ENCODE measurements around the gene CELF4. TPM values are rescaled to one million over a fixed set of nuclear protein-coding genes. Genes with fewer than 3 reads are reported as not detected.

The CELF4 gene
- total RNA-seq, 1 experiment from 2014 or later = not detected

GRCh38 chr18:37222999-37223378 lies 342.6 kb downstream of the CELF4 start:
- BruUV-seq (replicated peaks) = no TSS peak
- H3K4me3 ChIP-seq (ENCODE audit: low read depth in 2 of 2, low read length in 2 of 2) = no peak overlapping the region
- no peaks in the 10 kb centered on the region for H3K4me1 ChIP-seq (ENCODE audit: control insufficient read depth, insufficient read depth, low read length)
- in situ Hi-C loops (cut with HindIII; ENCODE audit: low pct_unique_long_range_greater_than_20kb, low sequenced_read_pairs) = no loop called here
- no peak for TF ChIP-seq SIN3A (IDR thresholded peaks at IDR 0.05; ENCODE audit: borderline replicate concordance, insufficient read depth, low read depth, low read length)
- TF ChIP-seq REST (IDR thresholded peaks at IDR 0.05; ENCODE audit: insufficient read depth in 1 of 2, low read depth in 2 of 2, low read length in 1 of 2) = no peak
- TF ChIP-seq POLR2AphosphoS5 (IDR thresholded peaks at IDR 0.05; ENCODE audit: low read depth, low read length) = no peak
- no peak for TF ChIP-seq CTCF (IDR thresholded peaks at IDR 0.05)
- no peak for TF ChIP-seq TCF7L2 (IDR thresholded peaks at IDR 0.05; ENCODE audit: low read depth, low read length)
- H3K27ac ChIP-seq (ENCODE audit: low read length) = no peak overlapping the region
- intact Hi-C loops (cut with micrococcal nuclease; ENCODE audit: unreplicated experiment) = no loop called here
- ChIA-PET CTCF (no interaction called here), POLR2A (no interaction called here)
- no peak for DNase-seq (ENCODE audit: low read depth, low spot score)
- H3K9me3 ChIP-seq (ENCODE audit: control insufficient read depth, insufficient read depth, low read depth, low read length) = no peaks in the 10 kb centered on the region
- H3K36me3 ChIP-seq (ENCODE audit: control insufficient read depth, insufficient read depth, low read length) = no peaks in the 10 kb centered on the region
- no peaks in the 10 kb centered on the region for H3K27me3 ChIP-seq (ENCODE audit: control insufficient read depth, insufficient read depth, low read length)
- ATAC-seq = no peak

GRCh38 chr18:37222354-37222998 lies 343.1 kb downstream of the CELF4 start:
- TF ChIP-seq POLR2AphosphoS5 (IDR thresholded peaks at IDR 0.05; ENCODE audit: low read depth, low read length) (no peak), TCF7L2 (IDR thresholded peaks at IDR 0.05; ENCODE audit: low read depth, low read length) (no peak), CTCF (IDR thresholded peaks at IDR 0.05) (no peak), REST (IDR thresholded peaks at IDR 0.05; ENCODE audit: insufficient read depth in 1 of 2, low read depth in 2 of 2, low read length in 1 of 2) (no peak), SIN3A (IDR thresholded peaks at IDR 0.05; ENCODE audit: borderline replicate concordance, insufficient read depth, low read depth, low read length) (no peak)
- ATAC-seq (no peak), DNase-seq (ENCODE audit: low read depth, low spot score) (no peak)
- intact Hi-C loops (cut with micrococcal nuclease; ENCODE audit: unreplicated experiment) = no loop called here
- H3K27me3 ChIP-seq (ENCODE audit: control insufficient read depth, insufficient read depth, low read length) = no peaks in the 10 kb centered on the region
- no peaks in the 10 kb centered on the region for H3K4me1 ChIP-seq (ENCODE audit: control insufficient read depth, insufficient read depth, low read length)
- CTCF ChIA-PET = no interaction called here
- POLR2A ChIA-PET = no interaction called here
- in situ Hi-C loops (cut with HindIII; ENCODE audit: low pct_unique_long_range_greater_than_20kb, low sequenced_read_pairs) = no loop called here
- no peak overlapping the region for H3K27ac ChIP-seq (ENCODE audit: low read length)
- no peaks in the 10 kb centered on the region for H3K9me3 ChIP-seq (ENCODE audit: control insufficient read depth, insufficient read depth, low read depth, low read length)
- no peaks in the 10 kb centered on the region for H3K36me3 ChIP-seq (ENCODE audit: control insufficient read depth, insufficient read depth, low read length)
- BruUV-seq (replicated peaks) = no TSS peak
- no peak overlapping the region for H3K4me3 ChIP-seq (ENCODE audit: low read depth in 2 of 2, low read length in 2 of 2)
